HG03520 (cell line): ENCODE data around the gene GDI1.

Experiments
- ATAC-seq: cut with Tn5 transposase; IDR thresholded peaks from one replicate; pipeline ENCODE4 v1.9.1; 2021; ENCODE audit warnings: mild to moderate bottlenecking, moderate library complexity; ENCODE audit not compliant: unreplicated experiment

GDI1 gene

DNA sequence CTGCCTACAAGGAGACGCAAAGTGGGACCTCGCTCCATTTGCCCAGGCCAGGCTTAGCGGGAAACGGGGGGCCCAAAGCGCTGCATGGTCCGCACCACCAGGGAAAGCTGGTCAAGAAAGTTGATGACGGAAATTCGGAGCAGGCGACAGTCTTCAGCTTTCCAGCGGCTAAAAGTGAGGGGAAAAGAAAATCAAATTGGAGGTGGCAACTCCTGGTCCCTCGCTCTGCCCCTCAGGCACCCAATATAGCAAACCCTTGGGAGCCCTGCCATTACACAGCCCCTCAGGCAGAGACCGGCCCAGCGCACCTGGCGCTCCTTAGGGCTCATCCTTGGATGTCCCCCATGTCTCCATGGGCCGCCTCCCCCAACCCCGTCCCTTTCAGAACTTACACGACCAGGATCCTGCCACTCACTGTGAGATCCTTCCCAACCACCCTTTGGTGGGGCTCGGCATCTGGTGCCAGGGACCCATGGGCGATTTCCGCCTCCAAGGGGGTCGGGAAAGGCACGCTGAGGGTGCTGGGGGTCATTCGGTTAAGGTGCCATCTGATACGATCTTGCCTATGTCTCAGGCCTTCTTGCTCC is 41.0 kb downstream of the GDI1 start:
- no peak for ATAC-seq

DNA sequence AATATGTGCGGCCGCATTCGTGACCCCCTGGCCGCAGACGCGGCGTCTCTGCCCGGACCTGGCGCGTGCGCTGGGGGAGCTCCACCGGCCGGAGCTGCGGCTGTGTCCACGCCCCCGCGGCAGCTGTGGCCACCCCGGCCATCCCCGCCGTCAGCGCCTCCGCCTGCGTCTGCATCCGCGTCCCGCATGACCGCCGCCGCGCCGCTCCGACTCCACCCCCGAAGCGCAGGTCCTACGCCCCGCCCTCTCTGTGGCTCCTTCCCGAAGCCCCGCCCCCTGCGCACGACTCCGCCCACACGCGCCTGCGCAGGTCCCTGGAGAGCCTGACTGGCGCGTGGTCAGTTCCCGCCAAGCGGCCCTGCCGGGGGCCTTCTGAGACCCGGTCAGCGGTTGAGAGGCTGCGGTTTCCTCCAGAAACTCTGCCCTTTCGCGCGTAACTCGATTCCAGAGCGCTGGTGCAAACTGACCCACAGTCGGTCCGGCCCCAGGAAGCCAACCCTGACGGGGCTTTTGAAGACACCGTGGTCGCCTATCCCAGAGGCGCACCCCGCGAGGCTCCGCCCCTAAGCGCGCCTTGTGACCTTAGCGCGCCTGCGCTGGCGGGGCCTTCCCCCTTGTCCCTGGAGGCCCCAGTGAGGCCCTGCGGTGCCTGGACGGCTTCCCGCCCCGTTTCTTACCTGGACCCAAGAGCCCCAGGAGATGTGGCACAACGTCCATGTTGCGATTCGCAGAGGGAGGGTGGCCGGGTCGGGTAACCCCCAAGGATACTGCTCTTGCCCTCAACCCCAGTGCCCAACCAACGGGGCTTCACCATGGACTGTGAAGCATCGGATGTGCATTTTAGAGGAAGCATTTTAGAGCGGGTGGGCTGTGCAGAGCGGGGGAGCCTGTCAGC is 42.0 kb downstream of the GDI1 start, which contains the start of gene LAGE3:
Gene LAGE3, minus strand, starts transcription at position 554 of the 895 bp plus-strand sequence. Its CDS starts 366 bp downstream, at position 188.
- peak; percentile 79 for ATAC-seq

DNA sequence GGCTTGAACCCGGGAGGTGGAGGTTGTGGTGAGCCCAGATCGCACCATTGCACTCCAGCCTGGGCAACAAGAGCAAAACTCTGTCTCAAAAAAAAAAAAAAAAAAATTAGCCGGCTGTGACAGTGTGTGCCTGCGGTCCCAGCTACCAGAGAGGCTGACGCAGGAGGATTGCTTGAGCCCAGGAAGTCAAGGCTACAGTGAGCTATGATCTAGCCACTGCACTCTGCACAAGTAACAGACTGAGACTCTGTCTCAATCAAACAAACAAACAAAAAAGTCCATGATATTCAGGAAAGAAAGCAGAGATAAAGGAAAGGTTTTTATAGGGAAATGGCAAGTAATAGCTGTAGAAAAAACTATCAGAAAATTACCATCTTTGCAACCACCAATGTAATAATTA is 44.2 kb downstream of the GDI1 start:
- no peak for ATAC-seq

DNA sequence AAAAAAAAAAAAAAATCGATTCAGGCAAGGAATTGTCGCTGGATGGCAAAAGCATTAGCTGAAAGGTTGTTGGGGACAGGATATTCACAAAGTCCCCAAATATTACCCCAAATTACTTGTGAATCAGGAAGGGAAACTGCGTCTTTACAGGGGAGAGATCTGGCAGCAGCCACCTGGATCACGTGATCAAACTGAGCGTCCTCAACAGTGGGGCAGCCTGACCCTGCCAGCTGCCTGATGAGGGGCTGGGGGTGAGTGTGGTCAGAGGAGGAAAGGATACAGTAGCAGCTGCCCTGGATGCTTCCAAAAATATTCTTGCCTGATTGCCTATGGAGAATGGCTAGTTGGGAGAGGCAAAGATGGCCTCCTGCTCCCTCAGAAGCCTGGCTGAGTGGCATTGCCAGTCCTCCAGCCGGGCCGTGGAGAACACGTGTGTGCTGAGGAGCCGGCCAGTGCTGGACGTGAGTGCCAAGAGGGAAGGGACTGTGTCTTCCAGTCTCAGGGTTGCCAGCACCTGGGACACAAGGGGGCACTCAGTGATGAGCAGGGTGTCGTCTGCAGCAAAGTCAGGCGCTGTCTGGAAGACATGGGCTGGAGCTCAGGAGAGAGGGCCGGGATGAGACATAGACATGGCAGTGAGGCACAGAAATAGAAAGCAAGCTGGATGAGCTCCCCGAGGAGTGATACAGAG is 45.1 kb downstream of the GDI1 start:
- ATAC-seq, result no peak

DNA sequence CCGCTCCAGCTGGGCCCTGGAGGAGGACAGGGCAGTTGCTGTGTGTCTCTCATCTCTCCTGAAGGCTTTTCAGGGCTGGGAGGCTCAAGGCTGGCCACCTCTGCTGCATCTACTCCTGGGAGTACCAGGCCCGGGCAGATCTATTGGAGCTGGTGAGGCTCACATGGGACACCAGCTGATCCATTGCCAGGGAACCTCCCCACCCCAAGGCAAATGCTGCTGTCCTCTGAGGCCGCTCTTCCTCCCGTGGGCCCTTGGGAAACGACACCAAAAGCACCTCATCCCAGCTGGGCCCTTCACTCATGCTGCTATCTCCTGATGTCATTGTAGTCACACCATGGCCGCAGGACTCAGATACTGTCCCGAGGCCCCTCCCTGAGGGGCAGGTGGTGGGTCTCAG is 45.8 kb downstream of the GDI1 start:
- ATAC-seq, result no peak

DNA sequence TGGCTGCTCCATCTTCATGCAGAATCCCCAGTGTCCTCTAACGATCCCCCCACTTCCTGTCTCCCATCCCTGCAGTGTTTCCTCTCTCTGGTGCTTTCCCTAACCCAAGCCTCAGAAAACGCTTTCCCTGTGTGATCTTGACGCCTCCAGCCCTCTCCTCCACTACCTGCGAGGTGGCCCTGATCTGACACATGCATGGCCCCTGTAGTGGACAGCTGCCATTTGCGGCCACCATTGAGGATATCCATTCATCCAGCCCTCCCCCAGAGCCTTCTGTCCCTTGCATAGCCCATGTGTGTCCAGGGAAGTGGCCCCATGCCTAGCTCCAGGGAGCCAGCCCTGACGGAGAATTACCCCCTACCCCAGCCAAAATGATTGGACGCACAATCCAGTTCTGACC is 46.4 kb downstream of the GDI1 start:
- ATAC-seq, result no peak

DNA sequence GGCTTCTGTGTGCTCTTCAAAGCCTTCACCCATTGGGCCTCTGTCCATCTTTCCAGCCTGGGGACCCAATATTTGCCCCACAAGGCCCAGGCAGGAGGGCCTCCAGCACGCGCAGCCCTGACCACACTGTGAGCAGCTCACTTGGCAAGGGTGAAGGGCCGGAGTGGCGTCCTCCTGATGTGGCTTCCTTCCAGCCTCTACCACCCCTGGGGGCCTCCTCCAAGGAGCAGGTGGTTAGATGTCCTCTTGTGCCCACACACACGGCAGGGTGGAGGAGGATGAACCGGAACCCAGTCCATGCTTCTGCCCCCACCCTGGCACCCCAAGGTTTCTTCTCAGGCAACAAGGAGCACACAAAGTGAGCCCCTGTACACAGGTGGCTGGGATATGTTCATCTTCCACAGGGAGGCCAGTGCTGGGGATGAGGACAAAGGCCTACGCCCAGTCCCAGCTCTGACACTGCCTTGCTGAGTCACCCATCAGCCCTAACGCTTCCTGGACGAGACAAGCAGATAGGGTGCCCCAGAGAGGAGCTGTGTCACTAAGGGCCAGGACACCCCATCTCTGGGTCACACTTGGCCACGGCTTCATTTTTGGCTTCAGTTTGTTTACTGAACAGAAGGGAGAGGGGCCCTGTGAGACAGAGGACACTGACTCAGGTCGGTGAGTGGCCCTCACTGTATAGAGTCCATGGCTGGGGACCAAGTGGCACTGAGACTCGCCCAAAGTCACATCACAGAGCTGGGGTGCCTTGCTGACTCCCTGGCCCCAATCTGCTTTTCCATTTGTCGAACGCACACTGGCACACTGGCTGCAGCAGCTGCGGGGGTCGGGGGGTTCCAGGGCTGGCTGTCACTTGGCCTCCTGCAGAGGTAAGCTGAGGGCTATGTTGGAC is 47.5 kb downstream of the GDI1 start:
- no peak for ATAC-seq

DNA sequence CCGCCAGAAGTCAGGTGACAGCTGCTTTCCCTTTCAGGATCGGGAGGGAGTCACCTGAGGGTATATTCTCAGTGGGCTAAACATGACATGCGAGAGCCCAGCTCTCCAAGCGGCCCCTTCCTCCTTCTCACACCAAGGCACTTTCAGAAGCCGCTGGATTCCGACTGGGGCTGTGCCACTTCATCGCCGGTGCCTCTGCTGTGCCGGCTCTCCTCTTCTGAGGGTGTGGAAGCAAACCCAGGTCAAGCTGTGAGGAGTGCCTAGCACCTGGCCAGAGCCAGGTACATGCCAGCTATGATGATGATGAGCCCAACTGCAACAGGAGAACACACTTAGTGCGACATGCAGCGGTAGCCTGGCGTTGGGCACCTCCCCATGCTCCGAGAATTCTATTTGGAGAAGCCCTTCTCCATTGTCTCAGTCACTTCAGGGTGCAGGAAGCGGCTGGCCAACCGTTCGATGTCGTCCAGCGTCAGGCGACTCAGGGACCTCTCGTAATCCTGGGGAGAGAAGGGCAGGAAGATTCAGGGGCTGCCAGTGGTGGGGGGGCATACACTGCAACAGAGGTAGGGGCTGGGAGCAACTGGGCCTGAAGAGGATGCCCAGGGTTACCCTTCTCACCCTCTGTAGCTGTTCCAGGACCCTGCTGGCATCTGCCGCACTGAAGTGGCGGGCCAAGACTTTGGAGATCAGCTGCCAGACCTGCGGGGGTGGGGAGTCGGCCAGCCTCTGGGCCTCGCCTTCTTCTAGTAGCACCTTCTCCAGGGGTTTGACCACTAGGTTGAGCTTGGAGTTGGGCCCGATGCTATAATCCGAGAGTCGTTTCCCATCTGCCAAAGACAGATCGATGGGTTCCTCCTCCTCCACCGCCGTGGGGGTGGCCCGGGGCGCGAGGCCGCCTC is 48.4 kb downstream of the GDI1 start:
- ATAC-seq, result no peak

DNA sequence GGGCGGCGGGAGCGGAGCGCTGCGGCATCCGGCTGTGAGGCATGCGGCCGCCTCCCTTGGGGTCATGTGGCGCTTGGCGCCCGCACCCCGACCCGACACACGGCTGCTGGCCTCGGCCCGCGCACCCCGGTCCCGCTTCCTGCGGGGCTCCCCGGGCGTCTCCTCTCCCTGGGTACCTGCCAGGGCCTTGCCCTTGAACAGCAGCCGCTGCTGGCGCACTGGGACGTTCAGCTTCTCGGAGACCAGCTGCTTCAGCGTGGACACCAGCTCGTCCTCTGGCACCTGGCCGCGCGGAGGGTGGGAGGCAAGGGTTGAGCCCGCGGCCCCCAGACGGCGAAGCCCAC is 49.1 kb downstream of the GDI1 start:
- no peak for ATAC-seq

DNA sequence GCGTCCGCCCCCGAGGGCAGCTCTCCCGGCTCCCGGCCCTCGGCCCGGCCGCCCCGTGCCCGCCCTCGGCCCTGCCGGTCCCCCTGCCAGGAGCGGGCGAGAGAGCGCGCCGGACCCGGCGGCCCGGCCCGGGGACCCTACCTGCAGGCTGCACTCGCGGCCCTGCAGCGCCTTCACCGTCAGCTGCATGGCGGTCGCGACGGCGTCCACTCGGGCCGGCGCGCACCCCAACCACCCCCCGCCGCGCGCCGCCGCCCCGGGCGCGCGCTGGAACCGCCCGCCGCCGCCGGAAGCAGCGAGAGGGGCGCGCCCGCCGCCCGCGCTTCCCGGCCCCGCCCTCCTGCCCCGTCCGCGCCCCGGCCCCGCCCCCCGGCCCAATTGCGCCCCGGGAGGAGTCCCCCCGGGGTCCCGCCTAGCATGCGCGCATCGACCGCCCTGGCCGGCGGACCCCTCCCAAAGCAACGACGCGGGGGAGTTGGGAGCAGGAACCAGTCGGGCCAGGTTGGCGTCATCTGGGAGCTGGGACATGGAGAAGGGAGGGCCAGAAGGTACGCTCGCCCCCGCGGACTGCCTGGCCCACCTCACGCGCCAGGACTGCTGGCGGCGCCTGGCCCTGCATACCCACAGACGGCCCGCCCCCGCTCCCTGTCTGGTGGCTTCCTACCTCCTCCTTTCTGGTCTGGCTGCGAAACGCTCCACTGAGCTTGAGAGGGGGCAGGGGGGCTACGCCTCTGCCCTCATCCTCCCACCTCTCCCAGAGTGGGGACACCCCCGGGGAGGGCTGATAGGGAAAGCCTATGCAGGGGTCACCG is 49.6 kb downstream of the GDI1 start, which contains the start of gene UBL4A:
Gene UBL4A, minus strand, starts transcription at position 220 of the 812 bp plus-strand sequence. Its CDS starts 31 bp downstream, at position 189.
- ATAC-seq, result no peak

DNA sequence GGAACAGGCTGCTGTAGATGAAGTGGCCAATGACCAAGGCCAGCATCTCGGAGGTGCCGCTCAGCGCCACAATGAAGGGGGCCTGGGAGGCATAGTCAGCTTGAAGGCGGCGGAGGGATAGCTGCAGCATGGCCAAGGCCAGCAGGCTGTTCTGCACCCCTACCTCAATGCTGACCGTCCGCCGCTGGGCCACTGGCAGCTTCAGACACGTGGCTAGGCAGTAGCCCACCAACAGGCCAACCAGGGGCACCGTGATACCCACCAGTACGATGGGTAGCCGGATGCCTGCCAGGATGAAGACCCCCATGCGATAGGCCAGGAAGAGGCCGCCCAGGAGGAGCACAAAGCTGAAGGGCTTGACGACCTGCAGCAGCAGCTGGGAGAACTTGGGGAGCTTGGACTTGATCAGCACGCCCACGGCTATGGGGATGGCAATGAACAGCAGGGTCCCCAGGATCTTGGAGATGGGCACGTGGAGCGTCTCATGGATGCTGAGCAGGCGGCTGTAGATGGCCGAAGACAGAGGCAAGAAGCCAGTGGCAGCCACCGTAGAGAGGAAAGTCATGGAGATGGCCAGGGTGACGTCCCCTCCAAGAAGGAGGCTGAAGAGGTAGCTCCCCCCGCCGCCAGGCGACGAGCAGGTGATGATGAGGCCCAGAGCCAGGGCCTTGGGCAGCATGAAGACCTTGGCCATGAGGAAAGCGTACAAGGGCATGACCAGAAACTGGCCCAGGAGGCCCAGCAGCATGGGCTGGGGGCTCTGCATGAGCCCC is 50.8 kb downstream of the GDI1 start:
- no peak for ATAC-seq

DNA sequence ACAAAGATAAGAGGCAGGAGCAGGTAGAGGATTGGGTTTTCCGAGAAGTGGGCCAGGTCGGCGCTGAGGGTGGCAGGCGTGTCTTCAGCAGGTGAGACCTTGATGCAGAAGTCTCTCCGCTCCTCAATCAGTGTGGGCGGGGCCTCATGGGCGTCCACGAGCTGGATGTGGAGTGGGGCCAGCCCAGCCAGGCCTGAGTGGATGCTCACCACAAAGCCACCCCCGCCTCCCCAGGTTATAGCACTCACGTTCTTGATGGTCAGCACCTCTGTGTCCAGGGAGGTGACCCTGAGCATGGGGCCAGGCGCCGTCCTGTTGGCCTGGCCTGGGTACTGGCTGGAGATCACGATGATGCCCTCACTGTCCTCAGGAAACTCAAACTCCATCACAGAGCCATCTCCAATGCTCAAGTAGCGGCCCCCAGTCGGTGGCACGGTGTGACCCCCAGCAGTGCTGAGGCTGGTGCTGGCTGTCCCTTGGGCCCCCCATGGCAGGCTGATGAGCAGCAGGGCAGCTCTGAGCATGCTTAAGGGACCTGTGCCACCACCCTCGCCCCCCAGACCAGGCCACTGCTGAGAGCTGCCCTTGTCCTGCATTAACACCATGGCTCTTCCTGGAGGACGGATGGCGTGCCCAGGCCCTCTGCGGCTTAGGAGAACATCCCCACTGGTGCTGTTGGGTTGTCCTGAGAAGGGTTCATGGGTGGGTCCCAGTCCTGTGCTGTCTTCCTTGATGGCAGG is 51.6 kb downstream of the GDI1 start:
- ATAC-seq, result no peak

DNA sequence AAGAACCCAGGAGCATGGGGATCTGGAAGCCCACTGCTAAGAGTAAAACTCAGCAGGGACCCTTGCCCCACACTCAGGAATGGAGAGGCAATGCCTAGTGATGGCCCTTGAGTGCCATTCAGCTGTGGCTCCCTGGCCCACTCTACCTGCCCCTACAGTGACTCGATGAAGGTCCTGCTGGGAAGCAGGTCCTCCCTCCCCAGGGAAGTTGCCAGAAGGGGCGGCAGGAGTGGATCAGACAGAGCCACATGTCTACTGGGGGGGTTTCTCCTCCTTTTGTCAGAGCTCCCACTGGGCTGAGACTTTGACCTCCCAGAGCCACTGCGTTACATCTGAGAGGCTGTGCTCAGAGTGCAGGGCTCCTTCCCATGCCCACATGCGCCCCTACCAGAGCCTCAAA is 52.2 kb downstream of the GDI1 start:
- ATAC-seq, result no peak

DNA sequence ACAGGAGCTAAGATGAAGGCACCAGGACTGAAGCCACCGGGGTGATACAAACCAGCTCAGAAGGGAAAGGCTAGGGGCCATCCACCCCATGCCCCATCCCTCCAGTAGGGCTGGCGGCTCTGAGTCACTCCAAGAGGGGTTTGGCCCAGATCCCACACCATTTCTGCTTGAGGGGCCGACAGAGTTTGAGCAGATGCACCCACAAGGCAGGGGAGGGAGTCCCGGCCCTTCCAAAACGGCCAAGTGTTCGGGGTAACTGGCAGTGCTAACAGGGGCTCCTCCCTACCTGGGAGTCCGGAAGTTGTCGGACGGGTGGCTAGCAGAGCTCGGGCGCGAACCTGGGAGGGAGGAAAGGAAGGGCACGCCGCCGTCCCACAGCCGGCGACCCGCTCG is 53.1 kb downstream of the GDI1 start:
- ATAC-seq, result peak; percentile 21

DNA sequence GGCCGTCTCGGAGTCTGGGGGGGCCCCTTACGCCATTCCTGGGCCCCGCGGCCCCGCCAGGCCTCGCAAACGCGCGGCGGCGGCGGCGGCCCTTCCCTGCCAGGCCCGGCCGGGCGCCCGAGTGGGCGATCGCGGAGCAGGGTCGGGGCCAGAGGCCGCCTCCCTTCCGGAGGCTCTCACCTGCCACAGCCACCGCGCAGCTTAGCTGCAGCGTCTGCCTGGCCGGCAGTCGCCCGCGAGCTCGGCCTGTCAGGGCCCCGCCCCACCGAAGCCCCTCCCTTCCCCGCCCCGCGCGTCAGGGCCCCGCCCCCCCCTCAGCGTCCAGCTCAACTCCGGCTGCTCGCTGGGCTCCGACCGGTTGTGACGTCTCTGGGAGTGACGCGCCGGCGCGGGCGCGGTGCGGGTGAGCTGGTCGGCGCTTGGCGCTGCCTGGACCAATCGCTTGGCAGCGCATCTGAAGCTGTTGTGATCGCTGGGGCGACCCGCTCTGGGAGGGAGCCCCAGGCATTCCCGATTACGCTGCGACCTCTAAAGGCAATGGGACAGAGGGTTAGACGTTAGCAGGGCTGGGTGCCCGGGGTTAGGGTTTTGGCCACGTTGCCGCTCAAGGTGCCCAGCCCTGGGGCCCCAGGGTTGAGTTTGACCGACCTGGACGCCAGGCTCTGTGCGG is 53.6 kb downstream of the GDI1 start, which contains the start of gene SLC10A3:
Gene SLC10A3, minus strand, starts transcription at position 216 of the 670 bp plus-strand sequence. CDS start 1,689 bp downstream, outside the sequence.
- ATAC-seq, result peak; percentile 67
